HG03439 (cell line): ENCODE data around the gene PPP1R16B.

ENCODE experiments used
- ATAC-seq: cut with Tn5 transposase; IDR thresholded peaks from one replicate; pipeline ENCODE4 v1.9.1; 2021; ENCODE audit warnings: mild to moderate bottlenecking, moderate library complexity; ENCODE audit not compliant: unreplicated experiment

The PPP1R16B gene

GRCh38 chr20:38927902-38928578 is 122.5 kb downstream of the PPP1R16B start:
- no peak for ATAC-seq

GRCh38 chr20:38930242-38930569 is 124.7 kb downstream of the PPP1R16B start:
- no peak for ATAC-seq

DNA sequence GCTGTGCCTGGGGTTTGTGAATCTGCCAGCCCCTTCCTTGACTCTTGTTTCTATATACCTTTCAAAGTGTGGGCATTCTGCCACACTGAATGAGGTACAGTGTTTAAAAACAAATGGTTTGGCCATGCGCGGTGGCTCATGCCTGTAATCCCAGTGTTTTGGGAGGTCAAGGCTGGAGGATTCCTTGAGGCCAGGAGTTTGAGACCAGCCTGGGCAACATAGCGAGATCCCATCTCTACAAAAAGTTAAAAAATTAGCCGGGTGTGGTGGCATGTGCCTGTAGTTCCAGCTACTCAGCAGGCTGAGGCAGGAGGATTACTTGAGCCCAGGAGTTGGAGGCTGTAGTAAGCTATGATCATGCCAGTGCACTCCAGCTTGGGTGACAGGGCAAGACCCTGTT is 126.5 kb downstream of the PPP1R16B start:
- ATAC-seq, result no peak

- ATAC-seq, result no peak
Observed at GRCh38 chr20:38932457-38933120, 127.1 kb downstream of the PPP1R16B start.

GRCh38 chr20:38934530-38934929 is 129.0 kb downstream of the PPP1R16B start:
- ATAC-seq, result no peak

- no peak for ATAC-seq
Observed at GRCh38 chr20:38935285-38935684, 129.8 kb downstream of the PPP1R16B start.

GRCh38 chr20:38935967-38936407 is 130.5 kb downstream of the PPP1R16B start:
- ATAC-seq, result no peak

- no peak for ATAC-seq
Observed at GRCh38 chr20:38937000-38937399, 131.5 kb downstream of the PPP1R16B start.

DNA sequence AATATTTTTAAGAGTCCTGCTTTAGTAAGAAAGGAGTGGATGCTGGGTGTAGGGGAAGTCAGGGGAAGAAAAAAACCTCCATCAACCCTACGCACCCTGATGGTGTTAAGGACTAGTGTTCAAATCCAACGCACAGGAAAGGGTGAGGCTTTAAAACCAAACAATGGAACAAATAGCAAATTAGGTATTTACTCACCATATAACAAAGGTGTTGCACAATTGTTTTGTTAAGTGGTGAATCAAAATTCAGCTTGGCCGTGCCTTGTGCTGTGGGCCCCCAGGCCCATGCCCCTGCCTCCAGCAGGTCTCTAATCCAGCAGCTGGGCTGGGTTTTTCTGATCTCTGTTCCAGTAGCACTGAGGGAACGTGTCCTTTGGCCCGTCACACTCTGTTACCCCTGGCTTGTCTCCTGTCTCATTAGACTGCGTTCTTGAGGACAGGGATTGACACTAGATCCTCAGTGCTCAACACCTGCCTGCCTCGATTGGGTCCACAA is 132.5 kb downstream of the PPP1R16B start:
- ATAC-seq, result no peak

DNA sequence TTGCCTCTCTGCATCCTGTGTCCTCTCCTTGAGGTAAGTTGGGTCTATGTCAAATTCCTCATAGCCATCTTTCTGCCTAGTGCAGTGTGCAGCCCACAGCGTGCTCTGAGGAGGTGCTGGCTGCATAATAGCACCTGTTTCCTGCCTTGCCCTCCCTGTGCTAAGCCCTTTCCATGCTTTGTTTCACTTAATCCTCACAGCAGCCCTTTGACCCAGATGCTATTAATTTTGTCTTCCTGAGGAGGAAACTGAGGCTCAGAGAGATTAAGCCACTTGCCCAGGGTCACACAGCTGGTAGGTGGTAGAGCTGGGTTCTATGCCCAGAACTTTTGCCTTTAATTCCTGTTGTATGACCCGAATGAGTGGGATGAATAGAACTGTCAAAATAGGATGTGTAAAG is 134.2 kb downstream of the PPP1R16B start:
- ATAC-seq, result no peak

- ATAC-seq, result no peak
Observed at GRCh38 chr20:38940644-38941043, 135.1 kb downstream of the PPP1R16B start.

DNA sequence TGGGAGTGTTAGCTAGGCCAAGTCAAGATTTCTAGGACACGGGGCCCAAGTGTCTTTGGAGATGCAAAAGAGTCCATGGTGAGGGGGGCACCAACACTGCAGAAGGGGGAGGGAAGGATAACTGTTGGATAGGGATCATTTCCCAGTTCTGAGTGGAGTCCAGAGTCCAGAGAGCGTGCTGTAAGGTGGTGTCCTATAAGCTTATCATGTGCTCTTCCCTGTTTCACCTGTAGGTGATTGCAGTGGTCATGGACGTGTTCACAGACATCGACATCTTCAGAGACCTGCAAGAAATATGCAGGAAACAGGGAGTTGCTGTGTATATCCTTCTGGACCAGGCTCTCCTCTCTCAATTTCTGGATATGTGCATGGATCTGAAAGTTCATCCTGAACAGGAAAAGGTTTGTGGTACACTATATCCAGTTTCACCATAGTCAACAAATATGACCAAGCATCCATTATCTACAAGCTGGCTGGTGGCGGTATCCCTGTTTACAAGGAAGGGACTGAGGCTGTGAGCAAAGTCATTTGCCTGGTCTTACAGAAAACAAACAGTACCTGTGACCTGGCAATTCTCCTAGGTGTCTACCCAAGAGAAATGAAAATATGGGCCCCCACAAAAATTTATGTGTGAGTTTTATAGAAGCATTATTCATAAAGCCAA is 136.4 kb downstream of the PPP1R16B start:
- ATAC-seq, result no peak

DNA sequence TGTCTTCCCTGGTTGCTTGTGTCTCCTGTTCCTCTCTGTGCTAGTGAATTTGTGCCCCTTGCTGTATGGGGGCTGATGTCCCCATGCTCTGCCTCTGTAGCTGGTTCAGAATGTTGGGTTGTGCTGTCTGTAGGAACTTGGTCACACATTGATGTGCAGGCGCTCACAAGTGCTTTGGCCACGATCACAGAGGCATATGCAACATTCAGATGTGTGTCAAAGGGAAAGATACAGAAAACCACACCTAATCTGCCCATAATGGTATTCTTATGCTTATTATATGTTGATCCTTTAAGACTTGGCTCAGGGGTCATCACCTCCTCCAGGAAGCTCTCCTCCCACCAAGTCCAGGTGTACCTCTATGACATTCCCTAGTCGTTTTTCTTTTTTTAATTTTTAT is 139.5 kb downstream of the PPP1R16B start:
- ATAC-seq, result no peak

DNA sequence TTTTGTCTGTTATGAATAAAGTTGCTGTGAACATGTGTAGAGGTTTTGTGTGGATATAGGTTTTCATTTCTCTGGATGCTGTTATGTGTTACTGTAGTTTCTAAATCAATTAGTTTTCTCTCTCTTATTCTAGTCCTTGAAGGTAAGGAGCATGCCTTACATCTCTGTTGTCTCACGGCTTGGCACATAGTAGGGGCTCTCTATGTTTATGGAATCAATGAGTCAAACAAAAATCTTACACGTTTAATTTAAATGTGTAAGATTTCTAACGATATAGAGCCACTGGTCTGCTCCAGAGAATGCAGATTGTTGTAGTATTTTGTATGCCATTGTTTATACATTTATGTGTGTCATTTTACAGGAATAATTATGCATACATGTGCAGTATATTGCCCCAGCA is 141.3 kb downstream of the PPP1R16B start:
- ATAC-seq, result no peak

DNA sequence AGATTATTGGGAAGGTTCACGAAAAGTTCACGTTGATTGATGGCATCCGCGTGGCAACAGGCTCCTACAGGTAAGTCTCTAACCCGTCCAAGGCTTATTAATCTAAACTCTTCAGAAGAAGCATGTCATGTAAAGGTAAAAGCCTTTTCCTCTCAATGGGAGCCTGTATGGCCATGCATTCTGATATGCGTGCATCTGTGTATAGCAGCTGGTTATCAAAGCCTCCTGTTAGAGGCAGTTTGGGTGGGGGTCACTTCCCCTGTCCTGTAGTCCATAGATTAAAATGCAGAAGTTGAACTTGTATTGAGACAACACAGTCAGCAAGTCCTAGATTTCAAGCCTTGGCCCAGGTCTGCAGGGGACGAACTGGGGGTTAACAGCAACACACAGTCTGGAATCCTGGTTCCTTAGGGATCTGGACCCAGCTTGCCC is 142.4 kb downstream of the PPP1R16B start:
- no peak for ATAC-seq

DNA sequence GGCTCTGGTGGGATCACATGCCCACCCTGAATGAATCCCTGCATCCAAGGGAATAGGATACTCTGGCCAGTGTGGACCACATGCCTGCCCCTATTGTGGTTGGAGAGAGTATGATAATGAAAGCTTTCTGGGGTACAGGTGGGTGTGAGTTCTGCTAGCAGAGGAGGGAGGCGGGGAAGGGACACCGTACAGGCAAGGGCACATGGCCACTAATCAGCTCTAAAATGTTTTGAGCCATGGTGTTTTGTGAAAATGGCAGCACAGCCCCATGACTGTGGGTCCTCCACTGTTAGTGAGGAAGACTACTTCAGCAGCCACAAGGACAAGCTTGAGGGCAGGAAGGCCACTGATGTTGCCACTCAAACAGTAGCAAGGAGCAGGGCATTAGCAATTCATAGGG is 144.8 kb downstream of the PPP1R16B start:
- ATAC-seq, result no peak

GRCh38 chr20:38951611-38952010 is 146.1 kb downstream of the PPP1R16B start:
- ATAC-seq, result no peak

- ATAC-seq, result no peak
Observed at GRCh38 chr20:38952153-38952552, 146.7 kb downstream of the PPP1R16B start.

- no peak for ATAC-seq
Observed at GRCh38 chr20:38953630-38954340, 148.3 kb downstream of the PPP1R16B start.

DNA sequence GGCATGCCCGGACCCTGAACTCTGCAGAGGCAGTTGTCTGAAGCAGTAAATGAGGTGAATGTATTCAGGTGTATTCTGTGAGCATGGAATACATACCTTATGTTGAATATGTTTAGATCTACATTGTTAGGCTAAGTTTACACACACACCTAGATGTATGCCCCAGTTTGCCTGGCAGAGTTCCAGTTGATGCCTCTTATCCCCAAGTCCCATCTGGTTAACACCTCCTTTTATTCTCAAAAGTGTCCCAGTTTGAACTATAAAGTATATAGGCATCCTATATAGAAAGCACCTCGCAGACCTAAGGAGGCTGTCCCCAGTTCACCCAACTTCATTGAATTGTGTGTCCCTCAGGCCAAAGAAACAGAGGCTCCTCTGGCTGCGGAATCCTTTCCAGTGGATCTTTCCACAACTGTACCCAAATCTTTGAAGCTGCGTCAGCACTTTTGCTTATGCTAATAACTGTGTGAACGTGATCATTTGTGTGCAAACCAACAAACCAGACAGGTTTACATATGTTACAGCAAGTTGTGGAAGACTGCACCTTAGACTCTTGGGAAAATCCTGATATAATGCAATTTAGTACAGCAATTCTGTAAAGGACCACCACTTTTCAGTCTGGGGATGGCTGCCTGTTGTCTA is 151.9 kb downstream of the PPP1R16B start:
- no peak for ATAC-seq

DNA sequence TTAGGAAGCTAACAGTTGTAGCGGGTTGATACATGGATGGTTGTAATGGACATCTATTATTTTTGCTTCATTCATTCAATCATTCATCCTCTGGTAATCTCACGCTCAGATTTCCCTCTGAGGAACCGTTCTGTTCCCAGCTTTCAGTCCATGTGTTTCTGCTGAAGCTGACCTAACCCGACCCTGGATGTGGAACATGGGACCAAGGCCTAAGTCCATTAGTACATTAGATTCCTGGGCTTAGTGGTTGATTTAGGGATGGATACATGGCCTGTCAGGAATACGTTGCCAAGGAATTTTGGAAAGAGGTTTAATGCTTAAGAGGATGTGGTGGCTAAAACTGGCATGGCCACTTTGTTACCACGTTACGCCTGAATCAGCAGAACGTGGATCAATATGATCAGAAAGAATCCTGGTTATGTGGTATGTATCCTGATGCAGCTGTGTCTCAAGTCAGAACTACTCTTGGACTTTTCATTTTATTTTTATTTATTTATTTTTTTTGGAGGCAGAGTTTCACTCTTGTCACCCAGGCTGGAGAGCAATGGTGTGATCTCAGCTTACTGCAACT is 152.5 kb downstream of the PPP1R16B start:
- ATAC-seq, result no peak
